HepG2 (cell line): ENCODE data around the gene TACC2. TPM values are rescaled to one million over a fixed set of nuclear protein-coding genes. Genes with fewer than 3 reads are reported as not detected.
A peak's percentile ranks its signal among the peaks of the same experiment; 100 is the strongest.

ENCODE experiments used
- ARID5B ChIP-seq: IDR thresholded peaks from 2 replicates; pipeline ENCODE4 v1.4.0; 2020; ENCODE audit warnings: mild to moderate bottlenecking, missing genetic modification reagents
- HNF1B ChIP-seq: sonication (generic); formaldehyde crosslinking; IDR thresholded peaks from 2 replicates; pipeline ENCODE4 v1.5.1; 2020; ENCODE audit warnings: mild to moderate bottlenecking, moderate library complexity, missing genetic modification reagents
- NONO ChIP-seq, 2 experiments: fragments of 450-650 bp in 1 of 2; sonication (generic) in 1 of 2; formaldehyde crosslinking in 1 of 2; IDR thresholded peaks in 1 of 2; conservative IDR thresholded peaks in 1 of 2; 2 replicates each; pipeline versions ENCODE4 v1.6.1 to v1.8.0; 2017 to 2022; ENCODE audit warnings: mild to moderate bottlenecking in 1 of 2, missing genetic modification reagents in 1 of 2, moderate library complexity in 1 of 2
- PHF21A ChIP-seq: sonication (generic); formaldehyde crosslinking; IDR thresholded peaks from 2 replicates; pipeline ENCODE4 v1.5.0; 2020; ENCODE audit warnings: mild to moderate bottlenecking, missing genetic modification reagents
- RFX1 ChIP-seq: fragments of 450-650 bp; IDR thresholded peaks from 2 replicates; pipeline ENCODE4 v1.6.1; 2017
- SIN3A ChIP-seq: IDR thresholded peaks from 2 replicates; pipeline ENCODE4 v1.6.1; 2011; ENCODE audit warnings: low read depth, mild to moderate bottlenecking, control low read depth, low read length, borderline replicate concordance
- SOX5 ChIP-seq: IDR thresholded peaks from 2 replicates; pipeline ENCODE4 v1.6.1; 2016; ENCODE audit warnings: borderline replicate concordance
- XBP1 ChIP-seq: sonication (generic); formaldehyde crosslinking; IDR thresholded peaks from 2 replicates; pipeline ENCODE4 v1.5.0; 2020; ENCODE audit warnings: missing genetic modification reagents
- polyA plus RNA-seq, 8 experiments: library from polyadenylated mRNA; depleted of rRNA in 3 of 8; stranded (reverse) in 7 of 8; unstranded in 1 of 8; fragments of >200 nt; fragmentation: Illumina TruSeq in 4 of 8; extraction: Trizol in 4 of 8; gene quantifications; 2 replicates each; pipeline versions ENCODE4 v1.2.1 to v1.2.3, GENCODE V29; 2011 to 2016; ENCODE audit warnings: low read depth in 4 of 8, missing spikeins in 1 of 8, mixed read lengths in 1 of 8; ENCODE audit not compliant: insufficient read depth in 1 of 8
- total RNA-seq, 5 experiments: library from RNA; depleted of rRNA; stranded (reverse); fragments of >200 nt; fragmentation: Illumina TruSeq; extraction: Trizol; gene quantifications; 2 replicates each; pipeline ENCODE4 v1.2.3, GENCODE V29; 2016; ENCODE audit warnings: low read depth in 1 of 5
- TF ChIP-seq, protein P1 (sequence below), 2 experiments: IDR thresholded peaks; 2 replicates each; pipeline ENCODE4 v1.6.1; 2011 to 2012; ENCODE audit warnings: low read length in 2 of 2, borderline replicate concordance in 1 of 2, low read depth in 1 of 2, mild to moderate bottlenecking in 1 of 2, moderate library complexity in 1 of 2
- TF ChIP-seq, protein P2 (sequence below): sonication (generic); formaldehyde crosslinking; conservative IDR thresholded peaks from 2 replicates; pipeline ENCODE4 v1.4.0; 2020; ENCODE audit warnings: mild to moderate bottlenecking, missing genetic modification reagents, moderate library complexity
- TF ChIP-seq, protein P3 (sequence below): sonication (generic); formaldehyde crosslinking; IDR thresholded peaks from 2 replicates; pipeline ENCODE4 v1.5.0; 2020; ENCODE audit warnings: missing genetic modification reagents, mild to moderate bottlenecking, borderline replicate concordance

The TACC2 gene
- total and polyA plus RNA-seq, 2 of the 13 experiments (the other 11 are each of a cell fraction or from before 2014, with no cell fraction given), result 11.8 to 16.0 TPM

GRCh38 chr10:122164815-122165483 is 176.0 kb downstream of the TACC2 start (continued):
- TF ChIP-seq, protein P1, sequence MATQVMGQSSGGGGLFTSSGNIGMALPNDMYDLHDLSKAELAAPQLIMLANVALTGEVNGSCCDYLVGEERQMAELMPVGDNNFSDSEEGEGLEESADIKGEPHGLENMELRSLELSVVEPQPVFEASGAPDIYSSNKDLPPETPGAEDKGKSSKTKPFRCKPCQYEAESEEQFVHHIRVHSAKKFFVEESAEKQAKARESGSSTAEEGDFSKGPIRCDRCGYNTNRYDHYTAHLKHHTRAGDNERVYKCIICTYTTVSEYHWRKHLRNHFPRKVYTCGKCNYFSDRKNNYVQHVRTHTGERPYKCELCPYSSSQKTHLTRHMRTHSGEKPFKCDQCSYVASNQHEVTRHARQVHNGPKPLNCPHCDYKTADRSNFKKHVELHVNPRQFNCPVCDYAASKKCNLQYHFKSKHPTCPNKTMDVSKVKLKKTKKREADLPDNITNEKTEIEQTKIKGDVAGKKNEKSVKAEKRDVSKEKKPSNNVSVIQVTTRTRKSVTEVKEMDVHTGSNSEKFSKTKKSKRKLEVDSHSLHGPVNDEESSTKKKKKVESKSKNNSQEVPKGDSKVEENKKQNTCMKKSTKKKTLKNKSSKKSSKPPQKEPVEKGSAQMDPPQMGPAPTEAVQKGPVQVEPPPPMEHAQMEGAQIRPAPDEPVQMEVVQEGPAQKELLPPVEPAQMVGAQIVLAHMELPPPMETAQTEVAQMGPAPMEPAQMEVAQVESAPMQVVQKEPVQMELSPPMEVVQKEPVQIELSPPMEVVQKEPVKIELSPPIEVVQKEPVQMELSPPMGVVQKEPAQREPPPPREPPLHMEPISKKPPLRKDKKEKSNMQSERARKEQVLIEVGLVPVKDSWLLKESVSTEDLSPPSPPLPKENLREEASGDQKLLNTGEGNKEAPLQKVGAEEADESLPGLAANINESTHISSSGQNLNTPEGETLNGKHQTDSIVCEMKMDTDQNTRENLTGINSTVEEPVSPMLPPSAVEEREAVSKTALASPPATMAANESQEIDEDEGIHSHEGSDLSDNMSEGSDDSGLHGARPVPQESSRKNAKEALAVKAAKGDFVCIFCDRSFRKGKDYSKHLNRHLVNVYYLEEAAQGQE (IDR thresholded peaks at IDR 0.05; ENCODE audit: borderline replicate concordance in 1 of 2, low read depth in 1 of 2, low read length in 2 of 2), result no peak
- no peak for TF ChIP-seq NONO (IDR thresholded peaks at IDR 0.05)
- no peak for TF ChIP-seq NONO (CRISPR knock-in tag; conservative IDR thresholded peaks at IDR 0.05)
- TF ChIP-seq SIN3A, result 0 out of 2 replicates have a peak, but pooled peaks have one; percentile 13
- TF ChIP-seq HNF1B, result peak; percentile 93; the same call in 1 of the 2 replicates
- TF ChIP-seq XBP1 (CRISPR knock-in tag), result no peak
- TF ChIP-seq SOX5 (CRISPR knock-in tag), result peak; percentile 27; the same call in 1 of the 2 replicates
- peak; percentile 27; the same call in 1 of the 2 replicates for TF ChIP-seq RFX1
- TF ChIP-seq, protein P2, sequence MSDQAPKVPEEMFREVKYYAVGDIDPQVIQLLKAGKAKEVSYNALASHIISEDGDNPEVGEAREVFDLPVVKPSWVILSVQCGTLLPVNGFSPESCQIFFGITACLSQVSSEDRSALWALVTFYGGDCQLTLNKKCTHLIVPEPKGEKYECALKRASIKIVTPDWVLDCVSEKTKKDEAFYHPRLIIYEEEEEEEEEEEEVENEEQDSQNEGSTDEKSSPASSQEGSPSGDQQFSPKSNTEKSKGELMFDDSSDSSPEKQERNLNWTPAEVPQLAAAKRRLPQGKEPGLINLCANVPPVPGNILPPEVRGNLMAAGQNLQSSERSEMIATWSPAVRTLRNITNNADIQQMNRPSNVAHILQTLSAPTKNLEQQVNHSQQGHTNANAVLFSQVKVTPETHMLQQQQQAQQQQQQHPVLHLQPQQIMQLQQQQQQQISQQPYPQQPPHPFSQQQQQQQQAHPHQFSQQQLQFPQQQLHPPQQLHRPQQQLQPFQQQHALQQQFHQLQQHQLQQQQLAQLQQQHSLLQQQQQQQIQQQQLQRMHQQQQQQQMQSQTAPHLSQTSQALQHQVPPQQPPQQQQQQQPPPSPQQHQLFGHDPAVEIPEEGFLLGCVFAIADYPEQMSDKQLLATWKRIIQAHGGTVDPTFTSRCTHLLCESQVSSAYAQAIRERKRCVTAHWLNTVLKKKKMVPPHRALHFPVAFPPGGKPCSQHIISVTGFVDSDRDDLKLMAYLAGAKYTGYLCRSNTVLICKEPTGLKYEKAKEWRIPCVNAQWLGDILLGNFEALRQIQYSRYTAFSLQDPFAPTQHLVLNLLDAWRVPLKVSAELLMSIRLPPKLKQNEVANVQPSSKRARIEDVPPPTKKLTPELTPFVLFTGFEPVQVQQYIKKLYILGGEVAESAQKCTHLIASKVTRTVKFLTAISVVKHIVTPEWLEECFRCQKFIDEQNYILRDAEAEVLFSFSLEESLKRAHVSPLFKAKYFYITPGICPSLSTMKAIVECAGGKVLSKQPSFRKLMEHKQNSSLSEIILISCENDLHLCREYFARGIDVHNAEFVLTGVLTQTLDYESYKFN (CRISPR knock-in tag), result 0 out of 2 replicates have a peak, but pooled peaks have one; percentile 5
- peak; percentile 28; the same call in 1 of the 2 replicates for TF ChIP-seq ARID5B (CRISPR knock-in tag)
- TF ChIP-seq PHF21A (CRISPR knock-in tag), result 0 out of 2 replicates have a peak, but pooled peaks have one; percentile 24
- TF ChIP-seq, protein P3, sequence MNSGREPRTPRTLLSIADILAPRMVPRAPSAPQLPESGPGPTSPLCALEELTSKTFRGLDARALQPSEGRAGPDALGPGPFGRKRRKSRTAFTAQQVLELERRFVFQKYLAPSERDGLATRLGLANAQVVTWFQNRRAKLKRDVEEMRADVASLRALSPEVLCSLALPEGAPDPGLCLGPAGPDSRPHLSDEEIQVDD, result no peak
